OCI-LY3 (cell line): ENCODE data around the gene DUSP11.
"Not testable (repeated sequence)": the region's sequence is repeated elsewhere in the genome, so short reads cannot be mapped to it uniquely, and the experiment has no call there.

ENCODE experiments used
- H2AFZ ChIP-seq: fragments of 200-600, 300-600 bp; shearing (Covaris generic); 2 replicates; pipeline ENCODE4 v1.6.0; 2014; ENCODE audit warnings: antibody characterized with exemption, low read depth, low read length
- H3K27ac ChIP-seq: fragments of 200-600, 300-600 bp; sonication (generic); 2 replicates; pipeline ENCODE4 v1.5.1; 2014; ENCODE audit warnings: mild to moderate bottlenecking, low read length, moderate library complexity, mixed read lengths
- H3K27me3 ChIP-seq: fragments of 200-600, 300-600 bp; sonication (generic); 2 replicates; pipeline ENCODE4 v1.6.1; 2014; ENCODE audit warnings: low read depth, low read length, mixed read lengths
- H3K36me3 ChIP-seq: fragments of 200-600, 300-600 bp; sonication (generic); replicated peaks from 2 replicates; pipeline ENCODE3; 2014; ENCODE audit warnings: low read depth, low read length, mixed read lengths
- H3K4me1 ChIP-seq: fragments of 300-600, 200-600 bp; sonication (generic); 2 replicates; pipeline ENCODE4 v1.6.1; 2014; ENCODE audit warnings: low read length, mixed read lengths
- H3K4me2 ChIP-seq: fragments of 200-600, 300-600 bp; sonication (generic); 2 replicates; pipeline ENCODE4 v1.6.1; 2014; ENCODE audit warnings: low read length, mixed read lengths
- H3K4me3 ChIP-seq: fragments of 300-600, 200-600 bp; sonication (generic); 2 replicates; pipeline ENCODE4 v1.5.1; 2014; ENCODE audit warnings: antibody characterized with exemption, mild to moderate bottlenecking, low read length, moderate library complexity
- H3K79me2 ChIP-seq: fragments of 300-600, 200-600 bp; shearing (Covaris generic); 2 replicates; pipeline ENCODE4 v1.6.1; 2014; ENCODE audit warnings: mild to moderate bottlenecking, low read length, mixed read lengths
- H3K9ac ChIP-seq: fragments of 300-600, 200-600 bp; shearing (Covaris generic); 2 replicates; pipeline ENCODE4 v1.6.0; 2014; ENCODE audit warnings: mild to moderate bottlenecking, low read length, moderate library complexity
- H3K9me3 ChIP-seq: fragments of 200-600, 300-600 bp; shearing (Covaris generic); 2 replicates; pipeline ENCODE4 v1.6.1; 2014; ENCODE audit warnings: low read length, mixed read lengths; ENCODE audit not compliant: insufficient read depth
- H4K20me1 ChIP-seq: fragments of 200-600, 300-600 bp; sonication (generic); 2 replicates; pipeline ENCODE4 v1.6.1; 2016; ENCODE audit warnings: low read length, mixed read lengths; ENCODE audit not compliant: insufficient read depth
- EZH2phosphoT487 ChIP-seq: fragments of 200-600 bp; shearing (Covaris generic); IDR thresholded peaks from 2 replicates; pipeline ENCODE4 v1.6.1; 2018; ENCODE audit warnings: antibody characterized with exemption, mixed run types, low read depth
- TF ChIP-seq, protein P1 (sequence below): fragments of 200-600, 300-600 bp; sonication (generic); IDR thresholded peaks from 2 replicates; pipeline ENCODE4 v1.5.1; 2014; ENCODE audit warnings: antibody characterized with exemption, low read length, low read depth

Gene DUSP11

DNA sequence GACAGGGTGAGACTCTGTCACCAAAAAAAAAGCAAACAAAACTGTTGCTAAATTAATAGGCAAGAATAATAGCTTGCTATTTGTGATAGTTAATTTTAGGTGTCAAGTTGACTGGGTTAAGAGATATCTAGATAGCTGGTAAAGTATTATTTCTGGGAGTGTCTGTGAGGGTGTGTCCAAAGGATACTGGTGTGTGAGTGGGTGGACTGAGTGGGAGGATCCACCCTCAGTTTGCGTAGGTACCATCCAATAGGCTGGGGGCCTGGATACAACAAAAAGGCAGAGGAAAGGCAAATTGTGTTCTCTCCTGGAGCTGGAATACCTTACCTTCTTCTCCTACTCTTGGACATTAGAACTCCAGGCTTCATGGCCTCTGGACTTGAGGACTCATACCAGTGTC, 15.0 kb downstream of the DUSP11 start:
- Histone ChIP-seq H3K27ac (no peak overlapping the region), H3K4me3 (no peak overlapping the region), H3K4me1 (no peaks in the 10 kb centered on the region), H3K9ac (no peak overlapping the region), H3K9me3 (no peaks in the 10 kb centered on the region), H3K4me2 (no peak overlapping the region), H3K36me3 (peaks cover 71% of the 10 kb centered on the region), H4K20me1 (no peaks in the 10 kb centered on the region), H3K27me3 (no peaks in the 10 kb centered on the region), H3K79me2 (no peaks in the 10 kb centered on the region), H2AFZ (no peak overlapping the region)
- no peak for TF ChIP-seq EZH2phosphoT487
- TF ChIP-seq, protein P1, sequence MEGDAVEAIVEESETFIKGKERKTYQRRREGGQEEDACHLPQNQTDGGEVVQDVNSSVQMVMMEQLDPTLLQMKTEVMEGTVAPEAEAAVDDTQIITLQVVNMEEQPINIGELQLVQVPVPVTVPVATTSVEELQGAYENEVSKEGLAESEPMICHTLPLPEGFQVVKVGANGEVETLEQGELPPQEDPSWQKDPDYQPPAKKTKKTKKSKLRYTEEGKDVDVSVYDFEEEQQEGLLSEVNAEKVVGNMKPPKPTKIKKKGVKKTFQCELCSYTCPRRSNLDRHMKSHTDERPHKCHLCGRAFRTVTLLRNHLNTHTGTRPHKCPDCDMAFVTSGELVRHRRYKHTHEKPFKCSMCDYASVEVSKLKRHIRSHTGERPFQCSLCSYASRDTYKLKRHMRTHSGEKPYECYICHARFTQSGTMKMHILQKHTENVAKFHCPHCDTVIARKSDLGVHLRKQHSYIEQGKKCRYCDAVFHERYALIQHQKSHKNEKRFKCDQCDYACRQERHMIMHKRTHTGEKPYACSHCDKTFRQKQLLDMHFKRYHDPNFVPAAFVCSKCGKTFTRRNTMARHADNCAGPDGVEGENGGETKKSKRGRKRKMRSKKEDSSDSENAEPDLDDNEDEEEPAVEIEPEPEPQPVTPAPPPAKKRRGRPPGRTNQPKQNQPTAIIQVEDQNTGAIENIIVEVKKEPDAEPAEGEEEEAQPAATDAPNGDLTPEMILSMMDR: no peak

DNA sequence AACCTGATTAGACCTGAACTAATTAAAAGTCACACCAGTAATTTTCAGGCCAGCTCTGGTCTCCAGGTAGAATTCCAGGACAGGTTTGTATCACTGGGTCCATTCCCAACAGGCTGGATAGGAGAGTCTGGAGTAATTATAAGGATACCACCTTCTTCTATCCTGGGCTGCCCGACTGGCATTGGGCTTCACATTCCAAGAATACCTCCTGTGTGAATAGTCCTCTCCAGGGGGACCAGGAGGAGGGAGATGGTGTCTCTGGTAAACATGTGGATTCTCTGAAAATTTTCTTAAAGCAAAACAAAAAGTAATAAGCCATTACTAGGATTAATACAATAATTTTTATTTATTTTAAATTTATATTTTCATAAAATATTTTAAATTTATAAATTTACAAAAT, 17.3 kb downstream of the DUSP11 start:
- no peak overlapping the region for H3K9ac ChIP-seq
- no peak overlapping the region for H3K4me3 ChIP-seq
- H3K27ac ChIP-seq: no peak overlapping the region
- TF ChIP-seq, protein P1: no peak
- no peak for TF ChIP-seq EZH2phosphoT487
- no peaks in the 10 kb centered on the region for H3K27me3 ChIP-seq
- no peaks in the 10 kb centered on the region for H3K4me1 ChIP-seq
- no peak overlapping the region for H2AFZ ChIP-seq
- H3K9me3 ChIP-seq: no peaks in the 10 kb centered on the region
- H3K36me3 ChIP-seq: peaks cover 66% of the 10 kb centered on the region
- no peaks in the 10 kb centered on the region for H4K20me1 ChIP-seq
- H3K79me2 ChIP-seq: no peaks in the 10 kb centered on the region
- H3K4me2 ChIP-seq: no peak overlapping the region

DNA sequence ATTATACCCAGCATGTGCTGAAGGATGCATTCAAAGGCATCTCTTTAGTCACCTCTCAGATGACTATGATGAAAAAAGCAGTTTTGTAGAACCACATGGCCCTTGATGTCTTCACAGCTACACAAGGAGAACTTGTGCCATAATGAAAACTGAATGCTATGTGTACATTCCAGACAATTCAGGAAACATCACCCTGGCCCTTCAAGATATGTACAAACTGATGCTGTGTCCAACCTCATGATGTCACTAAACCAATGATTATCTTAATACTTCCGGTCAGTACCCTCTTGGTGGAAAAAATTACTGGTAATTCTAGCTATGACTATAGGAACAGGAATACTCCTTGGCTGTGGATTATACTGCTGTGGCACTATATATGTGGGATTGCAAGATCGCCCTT, 20.0 kb downstream of the DUSP11 start:
- Histone ChIP-seq H3K9me3 (no peaks in the 10 kb centered on the region), H3K9ac (no peak overlapping the region), H4K20me1 (no peaks in the 10 kb centered on the region), H3K4me3 (no peak overlapping the region), H3K4me2 (no peak overlapping the region), H3K27ac (no peak overlapping the region), H3K27me3 (no peaks in the 10 kb centered on the region), H2AFZ (no peak overlapping the region), H3K79me2 (no peaks in the 10 kb centered on the region), H3K36me3 (peaks cover 63% of the 10 kb centered on the region), H3K4me1 (no peaks in the 10 kb centered on the region)
- TF ChIP-seq EZH2phosphoT487: no peak
- TF ChIP-seq, protein P1: no peak

GRCh38 chr2:73759285-73759764, 20.6 kb downstream of the DUSP11 start:
- peaks cover 60% of the 10 kb centered on the region for H3K36me3 ChIP-seq
- no peak for TF ChIP-seq EZH2phosphoT487
- TF ChIP-seq, protein P1: no peak

GRCh38 chr2:73754332-73754731, 25.6 kb downstream of the DUSP11 start:
- not testable (repeated sequence) for H3K27ac ChIP-seq, H3K9ac ChIP-seq, H4K20me1 ChIP-seq, H3K9me3 ChIP-seq, H3K79me2 ChIP-seq, H3K4me3 ChIP-seq, H2AFZ ChIP-seq, H3K4me2 ChIP-seq, H3K4me1 ChIP-seq, H3K27me3 ChIP-seq
- H3K36me3 ChIP-seq: peaks cover 44% of the 10 kb centered on the region

More at GRCh38 chr2:73759285-73759764, 20.6 kb downstream of the DUSP11 start:
- no peaks in the 10 kb centered on the region for H3K4me1 ChIP-seq
- no peak overlapping the region for H3K27ac ChIP-seq
- H3K79me2 ChIP-seq: no peaks in the 10 kb centered on the region
- H3K4me3 ChIP-seq: no peak overlapping the region
- H3K4me2 ChIP-seq: no peak overlapping the region
- no peaks in the 10 kb centered on the region for H3K9me3 ChIP-seq
- no peaks in the 10 kb centered on the region for H3K27me3 ChIP-seq
- no peaks in the 10 kb centered on the region for H4K20me1 ChIP-seq
- H3K9ac ChIP-seq: no peak overlapping the region
- no peak overlapping the region for H2AFZ ChIP-seq
